Keratinocyte (primary cell): ENCODE measurements around the gene MBD1. TPM values are rescaled to one million over a fixed set of nuclear protein-coding genes. Genes with fewer than 3 reads are reported as not detected.

ENCODE experiments used
- DNase-seq: peaks from one replicate; pipeline ENCODE4 v3.0.0-alpha.2; 2011; ENCODE audit warnings: low read depth, missing footprints, low spot score
- FAIRE-seq: peaks from 2 replicates; lab custom pipeline; 2011; peaks lifted over from hg19 to GRCh38; lab: Jason Lieb, UNC
- H2AFZ ChIP-seq: 2 replicates; pipeline ENCODE4 v1.6.0; 2012; ENCODE audit warnings: low read length, control low read depth, inconsistent platforms; ENCODE audit not compliant: control insufficient read depth
- H3K27ac ChIP-seq: 2 replicates; pipeline ENCODE4 v1.5.1; 2011; ENCODE audit warnings: low read length; ENCODE audit not compliant: control insufficient read depth, insufficient read depth
- H3K27me3 ChIP-seq: 3 replicates; pipeline ENCODE4 v1.6.0; 2011; ENCODE audit warnings: low read length; ENCODE audit not compliant: control insufficient read depth, insufficient read depth; ENCODE audit errors: extremely low read depth
- H3K36me3 ChIP-seq, 2 experiments: 2 replicates in 1 of 2; 3 replicates in 1 of 2; pipeline ENCODE4 v1.5.1; 2011; ENCODE audit warnings: low read length in 2 of 2, mild to moderate bottlenecking in 1 of 2; ENCODE audit not compliant: control insufficient read depth in 2 of 2, insufficient read depth in 2 of 2; ENCODE audit errors: extremely low read depth in 1 of 2
- H3K4me1 ChIP-seq: 3 replicates; pipeline ENCODE4 v1.5.1; 2011; ENCODE audit warnings: low read length; ENCODE audit not compliant: control insufficient read depth, insufficient read depth; ENCODE audit errors: extremely low read depth
- H3K4me2 ChIP-seq: 3 replicates; pipeline ENCODE4 v1.6.0; 2011; ENCODE audit warnings: low read depth, low read length; ENCODE audit not compliant: control insufficient read depth, insufficient read depth; ENCODE audit errors: extremely low read depth
- H3K4me3 ChIP-seq, 3 experiments: fragments of 200-600 bp in 1 of 3; sonication (generic) in 1 of 3; 2 replicates in 2 of 3; 3 replicates in 1 of 3; pipeline ENCODE4 v1.5.1; 2011 to 2016; ENCODE audit warnings: low read length in 3 of 3, mild to moderate bottlenecking in 3 of 3, control low read depth in 2 of 3, inconsistent platforms in 1 of 3, low read depth in 1 of 3, mixed read lengths in 1 of 3, mixed run types in 1 of 3, moderate library complexity in 1 of 3; ENCODE audit not compliant: control insufficient read depth in 2 of 3, insufficient read depth in 2 of 3; ENCODE audit errors: extremely low read depth in 1 of 3
- H3K79me2 ChIP-seq: 2 replicates; pipeline ENCODE4 v1.6.0; 2012; ENCODE audit warnings: low read length; ENCODE audit not compliant: control insufficient read depth, insufficient read depth
- H3K9ac ChIP-seq: 3 replicates; pipeline ENCODE4 v1.6.0; 2011; ENCODE audit warnings: low read length; ENCODE audit not compliant: control insufficient read depth, insufficient read depth; ENCODE audit errors: extremely low read depth
- H3K9me1 ChIP-seq: 3 replicates; pipeline ENCODE4 v1.6.0; 2011; ENCODE audit warnings: low read length; ENCODE audit not compliant: control insufficient read depth, insufficient read depth; ENCODE audit errors: extremely low read depth
- H3K9me3 ChIP-seq: 2 replicates; pipeline ENCODE4 v1.5.1; 2012; ENCODE audit warnings: low read depth, low read length; ENCODE audit not compliant: control insufficient read depth
- H4K20me1 ChIP-seq: 3 replicates; pipeline ENCODE4 v1.6.0; 2011; ENCODE audit warnings: low read length; ENCODE audit not compliant: control insufficient read depth, insufficient read depth; ENCODE audit errors: extremely low read depth
- EZH2 ChIP-seq: IDR thresholded peaks from one replicate; pipeline ENCODE4 v1.6.1; 2012; ENCODE audit warnings: inconsistent platforms, mild to moderate bottlenecking, low read length, moderate library complexity
- dilution Hi-C: fragments of 300-500 bp; cut with MboI; formaldehyde crosslinking; loops from one replicate; pipeline ENCODE4 v1.7.0; 2020; ENCODE audit warnings: low sequenced_read_pairs; ENCODE audit not compliant: extremely low pct_ligation_motif_present
- polyA plus RNA-seq, 5 experiments: library from polyadenylated mRNA; depleted of rRNA in 3 of 5; stranded (reverse) in 3 of 5; stranded (forward) in 1 of 5; unstranded in 1 of 5; fragments of >200 nt; gene quantifications; 1 replicate in 1 of 5; 2 replicates in 3 of 5; 3 replicates in 1 of 5; pipeline versions ENCODE4 v1.2.1 to v1.2.3, GENCODE V29; 2011 to 2012; ENCODE audit warnings: missing spikeins in 2 of 5, low read depth in 1 of 5, low replicate concordance in 1 of 5
- TF ChIP-seq, protein P1 (sequence below), 3 experiments: IDR thresholded peaks in 1 of 3; conservative IDR thresholded peaks in 1 of 3; optimal IDR thresholded peaks in 1 of 3; 2 replicates in 2 of 3; 3 replicates in 1 of 3; pipeline versions ENCODE3 to v1.5.1; 2011; ENCODE audit warnings: low read length in 3 of 3, mild to moderate bottlenecking in 3 of 3, moderate library complexity in 2 of 3, control low read depth in 1 of 3, inconsistent platforms in 1 of 3; ENCODE audit not compliant: insufficient read depth in 2 of 3; ENCODE audit errors: extremely low read depth in 1 of 3

The MBD1 gene
- polyA plus RNA-seq, 1 donor (not counting 4 experiments of a cell fraction or from before 2014, with no cell fraction given): 64.2 TPM

DNA sequence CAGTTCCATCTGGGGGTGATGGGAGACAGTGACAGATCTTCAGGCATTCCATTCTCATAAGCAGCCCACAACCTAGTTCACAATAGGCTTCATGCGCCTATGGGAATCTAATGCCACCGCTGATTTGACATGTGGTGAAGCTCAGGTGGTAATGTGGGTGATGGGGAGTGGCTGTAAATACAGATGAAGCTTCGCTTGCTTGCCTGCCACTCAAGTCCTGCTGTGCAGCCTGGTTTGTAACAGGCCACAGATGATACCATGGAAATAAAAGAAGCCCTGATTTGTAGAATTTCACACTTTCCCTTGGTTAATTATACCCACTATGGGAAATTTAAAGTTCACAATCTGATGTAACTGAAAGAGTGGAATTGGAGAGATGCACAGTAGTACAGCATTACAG lies 46.7 kb upstream of the MBD1 start:
- no peak overlapping the region for H3K27ac ChIP-seq
- no peak overlapping the region for H3K4me2 ChIP-seq
- dilution Hi-C loops: no loop called here
- no peak overlapping the region for H3K4me3 ChIP-seq
- H3K9ac ChIP-seq: no peak overlapping the region
- TF ChIP-seq, protein P1, sequence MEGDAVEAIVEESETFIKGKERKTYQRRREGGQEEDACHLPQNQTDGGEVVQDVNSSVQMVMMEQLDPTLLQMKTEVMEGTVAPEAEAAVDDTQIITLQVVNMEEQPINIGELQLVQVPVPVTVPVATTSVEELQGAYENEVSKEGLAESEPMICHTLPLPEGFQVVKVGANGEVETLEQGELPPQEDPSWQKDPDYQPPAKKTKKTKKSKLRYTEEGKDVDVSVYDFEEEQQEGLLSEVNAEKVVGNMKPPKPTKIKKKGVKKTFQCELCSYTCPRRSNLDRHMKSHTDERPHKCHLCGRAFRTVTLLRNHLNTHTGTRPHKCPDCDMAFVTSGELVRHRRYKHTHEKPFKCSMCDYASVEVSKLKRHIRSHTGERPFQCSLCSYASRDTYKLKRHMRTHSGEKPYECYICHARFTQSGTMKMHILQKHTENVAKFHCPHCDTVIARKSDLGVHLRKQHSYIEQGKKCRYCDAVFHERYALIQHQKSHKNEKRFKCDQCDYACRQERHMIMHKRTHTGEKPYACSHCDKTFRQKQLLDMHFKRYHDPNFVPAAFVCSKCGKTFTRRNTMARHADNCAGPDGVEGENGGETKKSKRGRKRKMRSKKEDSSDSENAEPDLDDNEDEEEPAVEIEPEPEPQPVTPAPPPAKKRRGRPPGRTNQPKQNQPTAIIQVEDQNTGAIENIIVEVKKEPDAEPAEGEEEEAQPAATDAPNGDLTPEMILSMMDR (optimal IDR thresholded peaks at IDR 0.05 in 1 of 3, IDR thresholded peaks at IDR 0.05 in 1 of 3, conservative IDR thresholded peaks at IDR 0.05 in 1 of 3; ENCODE audit: extremely low read depth in 1 of 3, insufficient read depth in 2 of 3, low read length in 3 of 3): no peak
- no peak for TF ChIP-seq EZH2
- FAIRE-seq: no peak
- H2AFZ ChIP-seq: no peak overlapping the region
- H3K36me3 ChIP-seq: no peaks in the 10 kb centered on the region
- no peak for DNase-seq
- no peaks in the 10 kb centered on the region for H3K4me1 ChIP-seq
- H3K79me2 ChIP-seq: no peaks in the 10 kb centered on the region
- H3K27me3 ChIP-seq: no peaks in the 10 kb centered on the region
- no peaks in the 10 kb centered on the region for H4K20me1 ChIP-seq
- H3K9me3 ChIP-seq: no peaks in the 10 kb centered on the region
- no peaks in the 10 kb centered on the region for H3K9me1 ChIP-seq

DNA sequence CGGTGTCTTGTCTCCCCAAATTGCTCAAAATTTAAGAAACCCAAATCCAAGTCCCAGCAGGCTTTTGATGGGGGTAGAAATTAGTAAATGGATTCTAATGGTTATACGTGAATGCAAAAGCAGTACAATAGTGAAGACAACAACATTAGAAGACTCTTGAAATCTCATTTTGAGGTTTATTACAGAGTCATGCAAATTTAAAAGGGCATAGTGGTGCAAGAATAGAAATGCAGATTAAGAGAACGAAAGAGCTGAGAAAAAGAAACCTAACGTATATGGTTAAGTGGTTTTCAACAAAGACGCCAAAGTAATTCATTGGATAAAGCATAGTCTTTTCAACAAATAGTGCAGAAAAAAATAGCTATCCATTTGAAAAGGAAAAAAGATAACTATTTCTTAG lies 39.4 kb upstream of the MBD1 start:
- Histone ChIP-seq H3K79me2 (no peaks in the 10 kb centered on the region), H3K4me3 (no peak overlapping the region), H3K9me1 (no peaks in the 10 kb centered on the region), H3K27ac (no peak overlapping the region), H4K20me1 (no peaks in the 10 kb centered on the region), H3K4me2 (no peak overlapping the region), H3K4me1 (no peaks in the 10 kb centered on the region), H2AFZ (no peak overlapping the region), H3K36me3 (no peaks in the 10 kb centered on the region), H3K27me3 (peaks cover 3% of the 10 kb centered on the region), H3K9ac (no peak overlapping the region), H3K9me3 (no peaks in the 10 kb centered on the region)
- DNase-seq: no peak
- dilution Hi-C loops: no loop called here
- FAIRE-seq: no peak
- TF ChIP-seq EZH2: no peak
- TF ChIP-seq, protein P1 (optimal IDR thresholded peaks at IDR 0.05 in 1 of 3, IDR thresholded peaks at IDR 0.05 in 1 of 3, conservative IDR thresholded peaks at IDR 0.05 in 1 of 3; ENCODE audit: extremely low read depth in 1 of 3, insufficient read depth in 2 of 3, low read length in 3 of 3): no peak
